Activated naive CD8-positive, alpha-beta T cell treated with anti-CD3 and anti-CD28 coated beads, Interleukin-2, amount 50 U/mL, for 24 hours (primary cell): ENCODE results near the gene PCDHB11.
"Not testable (repeated sequence)": the region's sequence is repeated elsewhere in the genome, so short reads cannot be mapped to it uniquely, and the experiment has no call there.

Experiments used
- ATAC-seq: fragments of 150-1000 bp; cut with Tn5 transposase; one replicate; pipeline ENCODE4 v1.10.0; 2021
- DNase-seq: peaks from one replicate; pipeline ENCODE4 v3.0.0; 2021
- H3K27ac Mint-ChIP-seq: one replicate; pipeline ENCODE4 v1.8.0; 2021; ENCODE audit warnings: mild to moderate bottlenecking, mixed read lengths
- H3K27me3 Mint-ChIP-seq: one replicate; pipeline ENCODE4 v1.8.0; 2021; ENCODE audit warnings: mixed read lengths
- H3K36me3 Mint-ChIP-seq: one replicate; pipeline ENCODE4 v1.8.0; 2021; ENCODE audit warnings: low read depth, mixed read lengths
- H3K4me1 Mint-ChIP-seq: one replicate; pipeline ENCODE4 v1.8.0; 2021; ENCODE audit warnings: mixed read lengths
- H3K4me3 Mint-ChIP-seq: one replicate; pipeline ENCODE4 v1.8.0; 2021; ENCODE audit warnings: mild to moderate bottlenecking, moderate library complexity, mixed read lengths
- H3K9me3 Mint-ChIP-seq: one replicate; pipeline ENCODE4 v1.8.0; 2021; ENCODE audit warnings: mixed read lengths

Gene PCDHB11

GRCh38 chr5:141177577-141178191, 21.7 kb upstream of the PCDHB11 start, which contains the start of gene PCDHB8:
PCDHB8 (plus strand) TSS chr5:141177790; CDS start chr5:141178035, 245 bp downstream.
- H3K36me3 Mint-ChIP-seq, DNase-seq, ATAC-seq, H3K27ac Mint-ChIP-seq, H3K4me1 Mint-ChIP-seq, H3K4me3 Mint-ChIP-seq: not testable (repeated sequence)
- peaks cover 22% of the 10 kb centered on the region for H3K9me3 Mint-ChIP-seq
- peaks cover 33% of the 10 kb centered on the region for H3K27me3 Mint-ChIP-seq

- Mint-ChIP-seq H3K27me3 (peaks cover 30% of the 10 kb centered on the region), H3K9me3 (peaks cover 25% of the 10 kb centered on the region)
- not testable (repeated sequence) for DNase-seq, H3K4me1 Mint-ChIP-seq, H3K36me3 Mint-ChIP-seq, ATAC-seq, H3K27ac Mint-ChIP-seq, H3K4me3 Mint-ChIP-seq
These were observed 20.1 kb upstream of the PCDHB11 start for GRCh38 chr5:141179371-141179770.

GRCh38 chr5:141179876-141180275, 19.6 kb upstream of the PCDHB11 start:
- H3K4me1 Mint-ChIP-seq, ATAC-seq, H3K36me3 Mint-ChIP-seq, H3K4me3 Mint-ChIP-seq, DNase-seq, H3K27ac Mint-ChIP-seq: not testable (repeated sequence)
- Mint-ChIP-seq H3K27me3 (peaks cover 35% of the 10 kb centered on the region), H3K9me3 (peaks cover 29% of the 10 kb centered on the region)

GRCh38 chr5:141180313-141180712, 19.1 kb upstream of the PCDHB11 start:
- peaks cover 32% of the 10 kb centered on the region for H3K9me3 Mint-ChIP-seq
- no peaks in the 10 kb centered on the region for H3K4me1 Mint-ChIP-seq
- ATAC-seq, result no peak
- H3K36me3 Mint-ChIP-seq, result peaks cover 7% of the 10 kb centered on the region
- no peak overlapping the region for H3K27ac Mint-ChIP-seq
- H3K4me3 Mint-ChIP-seq, result no peak overlapping the region
- DNase-seq, result no peak
- peaks cover 40% of the 10 kb centered on the region for H3K27me3 Mint-ChIP-seq

- no peak for ATAC-seq
- Mint-ChIP-seq H3K9me3 (peaks cover 37% of the 10 kb centered on the region), H3K27ac (no peak within 1 kb of the TSS), H3K27me3 (peaks cover 49% of the 10 kb centered on the region), H3K4me3 (no peak within 1 kb of the TSS), H3K36me3 (peaks cover 10% of the 10 kb centered on the region), H3K4me1 (peaks cover 4% of the 10 kb centered on the region)
- DNase-seq, result no peak
These were observed 17.2 kb upstream of the PCDHB11 start, which contains the start of gene PCDHB16 for GRCh38 chr5:141182248-141182647. PCDHB16 (plus strand) TSS chr5:141182387; CDS start chr5:141182560, 173 bp downstream.

- peaks cover 58% of the 10 kb centered on the region for H3K27me3 Mint-ChIP-seq
- peaks cover 15% of the 10 kb centered on the region for H3K36me3 Mint-ChIP-seq
- H3K4me3 Mint-ChIP-seq, H3K4me1 Mint-ChIP-seq, DNase-seq, H3K27ac Mint-ChIP-seq, ATAC-seq: not testable (repeated sequence)
- H3K9me3 Mint-ChIP-seq, result peaks cover 46% of the 10 kb centered on the region
These were observed 15.1 kb upstream of the PCDHB11 start for GRCh38 chr5:141184117-141184855.

- Mint-ChIP-seq H3K27me3 (peaks cover 55% of the 10 kb centered on the region), H3K27ac (no peak within 1 kb of the TSS), H3K36me3 (peaks cover 19% of the 10 kb centered on the region), H3K9me3 (peaks cover 44% of the 10 kb centered on the region), H3K4me1 (peaks cover 4% of the 10 kb centered on the region), H3K4me3 (peak within 1 kb of the TSS; percentile 30)
- no peak for ATAC-seq
- peak; percentile 20 for DNase-seq
These were observed 12.4 kb upstream of the PCDHB11 start, which contains the start of gene PCDHB9 for GRCh38 chr5:141186897-141187512. PCDHB9 (plus strand) TSS chr5:141187161; CDS start chr5:141187319, 158 bp downstream.

- DNase-seq, H3K4me1 Mint-ChIP-seq, H3K4me3 Mint-ChIP-seq, ATAC-seq, H3K27ac Mint-ChIP-seq: not testable (repeated sequence)
- H3K27me3 Mint-ChIP-seq, result peaks cover 50% of the 10 kb centered on the region
- peaks cover 21% of the 10 kb centered on the region for H3K36me3 Mint-ChIP-seq
- H3K9me3 Mint-ChIP-seq, result peaks cover 35% of the 10 kb centered on the region
These were observed 10.7 kb upstream of the PCDHB11 start for GRCh38 chr5:141188682-141189081.

GRCh38 chr5:141189131-141189530, 10.3 kb upstream of the PCDHB11 start:
- Mint-ChIP-seq H3K9me3 (peaks cover 35% of the 10 kb centered on the region), H3K27me3 (peaks cover 50% of the 10 kb centered on the region), H3K36me3 (peaks cover 22% of the 10 kb centered on the region)
- not testable (repeated sequence) for H3K4me3 Mint-ChIP-seq, H3K27ac Mint-ChIP-seq, DNase-seq, ATAC-seq, H3K4me1 Mint-ChIP-seq

- no peak within 1 kb of the TSS for H3K4me3 Mint-ChIP-seq
- H3K36me3 Mint-ChIP-seq, result peaks cover 20% of the 10 kb centered on the region
- H3K9me3 Mint-ChIP-seq, result peaks cover 37% of the 10 kb centered on the region
- peak; percentile 25 for DNase-seq
- H3K27ac Mint-ChIP-seq, result no peak within 1 kb of the TSS
- H3K4me1 Mint-ChIP-seq, result no peaks in the 10 kb centered on the region
- no peak for ATAC-seq
- H3K27me3 Mint-ChIP-seq, result peaks cover 37% of the 10 kb centered on the region
These were observed 7.2 kb upstream of the PCDHB11 start, which contains the start of gene PCDHB10 for GRCh38 chr5:141192110-141192725. PCDHB10 (plus strand) TSS chr5:141192353; CDS start chr5:141192553, 200 bp downstream.

- not testable (repeated sequence) for H3K4me3 Mint-ChIP-seq, H3K27ac Mint-ChIP-seq
- H3K27me3 Mint-ChIP-seq, result peaks cover 39% of the 10 kb centered on the region
These were observed 5.1 kb upstream of the PCDHB11 start for GRCh38 chr5:141194332-141194731.

GRCh38 chr5:141196363-141196762, 3.1 kb upstream of the PCDHB11 start:
- Mint-ChIP-seq H3K36me3 (peaks cover 21% of the 10 kb centered on the region), H3K4me1 (no peaks in the 10 kb centered on the region), H3K27ac (no peak overlapping the region), H3K27me3 (peaks cover 46% of the 10 kb centered on the region), H3K4me3 (no peak overlapping the region), H3K9me3 (peaks cover 51% of the 10 kb centered on the region)
- ATAC-seq (no peak), DNase-seq (no peak)

More at GRCh38 chr5:141194332-141194731, 5.1 kb upstream of the PCDHB11 start:
- DNase-seq, H3K4me1 Mint-ChIP-seq, ATAC-seq: not testable (repeated sequence)
- H3K9me3 Mint-ChIP-seq, result peaks cover 44% of the 10 kb centered on the region
- peaks cover 15% of the 10 kb centered on the region for H3K36me3 Mint-ChIP-seq

GRCh38 chr5:141201126-141201525, 1.7 kb downstream of the PCDHB11 start:
- not testable (repeated sequence) for H3K4me1 Mint-ChIP-seq, DNase-seq, ATAC-seq, H3K27ac Mint-ChIP-seq, H3K4me3 Mint-ChIP-seq
- peaks cover 13% of the 10 kb centered on the region for H3K36me3 Mint-ChIP-seq
- H3K27me3 Mint-ChIP-seq, result peaks cover 43% of the 10 kb centered on the region
- H3K9me3 Mint-ChIP-seq, result peaks cover 37% of the 10 kb centered on the region

GRCh38 chr5:141201646-141202045, 2.2 kb downstream of the PCDHB11 start:
- ATAC-seq, H3K4me3 Mint-ChIP-seq: not testable (repeated sequence)
- H3K27me3 Mint-ChIP-seq, result peaks cover 44% of the 10 kb centered on the region

More at GRCh38 chr5:141201646-141202045, 2.2 kb downstream of the PCDHB11 start:
- not testable (repeated sequence) for DNase-seq, H3K27ac Mint-ChIP-seq, H3K4me1 Mint-ChIP-seq
- Mint-ChIP-seq H3K36me3 (peaks cover 11% of the 10 kb centered on the region), H3K9me3 (peaks cover 32% of the 10 kb centered on the region)
